Suppressor macrophage treated with lipopolysaccharide for 4 hours (primary cell): ENCODE results near the gene NAE1.
"Not testable (repeated sequence)": the region's sequence is repeated elsewhere in the genome, so short reads cannot be mapped to it uniquely, and the experiment has no call there.

Source experiments
- DNase-seq: peaks from one replicate; pipeline ENCODE4 v3.0.0-alpha.2; 2020

Gene NAE1

GRCh38 chr16:66800856-66801255 lies 29.9 kb downstream of the NAE1 start:
- no peak for DNase-seq

GRCh38 chr16:66798161-66798560 lies 32.6 kb downstream of the NAE1 start:
- DNase-seq, result no peak

- not testable (repeated sequence) for DNase-seq
Measured at GRCh38 chr16:66793984-66794383, 36.8 kb downstream of the NAE1 start.

- no peak for DNase-seq
Measured at GRCh38 chr16:66790130-66790733, 40.5 kb downstream of the NAE1 start.

GRCh38 chr16:66787427-66787826 lies 43.3 kb downstream of the NAE1 start:
- DNase-seq, result no peak

GRCh38 chr16:66786551-66786950 lies 44.2 kb downstream of the NAE1 start:
- DNase-seq, result no peak

- no peak for DNase-seq
Measured at GRCh38 chr16:66776457-66776856, 54.3 kb downstream of the NAE1 start.

GRCh38 chr16:66774981-66775380 lies 55.8 kb downstream of the NAE1 start:
- DNase-seq, result no peak

GRCh38 chr16:66758086-66758485 lies 72.7 kb downstream of the NAE1 start:
- DNase-seq, result no peak

- DNase-seq, result no peak
Measured at GRCh38 chr16:66754819-66755218, 76.0 kb downstream of the NAE1 start.

GRCh38 chr16:66754211-66754610 lies 76.6 kb downstream of the NAE1 start:
- DNase-seq, result no peak

- no peak for DNase-seq
Measured at GRCh38 chr16:66752958-66753357, 77.8 kb downstream of the NAE1 start.
